Mesendoderm (in vitro differentiated cells): ENCODE results near the gene SSBP3.

Experiments used
- DNase-seq: peaks from one replicate; pipeline ENCODE4 v3.0.0; 2013
- H2AK5ac ChIP-seq: 2 replicates; pipeline ENCODE4 v1.6.1; 2013; ENCODE audit warnings: low read length, inconsistent platforms
- H2BK120ac ChIP-seq: 2 replicates; pipeline ENCODE4 v1.6.1; 2013; ENCODE audit warnings: low read depth, mild to moderate bottlenecking, low read length, moderate library complexity, mixed read lengths
- H2BK15ac ChIP-seq: replicated peaks from 2 replicates; pipeline ENCODE4 v1.6.1; 2013; ENCODE audit warnings: low read depth, mild to moderate bottlenecking, moderate library complexity
- H2BK5ac ChIP-seq: 2 replicates; pipeline ENCODE4 v1.6.1; 2013; ENCODE audit warnings: low read length, inconsistent platforms
- H3K18ac ChIP-seq: 2 replicates; pipeline ENCODE4 v1.6.1; 2013; ENCODE audit warnings: mild to moderate bottlenecking, low read length, mixed read lengths
- H3K23ac ChIP-seq: one replicate; pipeline ENCODE4 v1.6.1; 2013; ENCODE audit warnings: low read length
- H3K27ac ChIP-seq: 2 replicates; pipeline ENCODE4 v1.5.1; 2013; ENCODE audit warnings: low read depth, mild to moderate bottlenecking, inconsistent platforms, low read length, moderate library complexity
- H3K27me3 ChIP-seq: 2 replicates; pipeline ENCODE4 v1.6.1; 2013; ENCODE audit warnings: low read length, control low read depth, mild to moderate bottlenecking, inconsistent platforms; ENCODE audit not compliant: insufficient read depth, poor library complexity
- H3K36me3 ChIP-seq: 2 replicates; pipeline ENCODE4 v1.6.1; 2013; ENCODE audit warnings: low read length, inconsistent platforms; ENCODE audit not compliant: control insufficient read depth, insufficient read depth
- H3K4ac ChIP-seq: one replicate; pipeline ENCODE4 v1.6.1; 2013; ENCODE audit warnings: low read depth, mild to moderate bottlenecking, low read length, moderate library complexity
- H3K4me1 ChIP-seq: 2 replicates; pipeline ENCODE4 v1.6.1; 2013; ENCODE audit warnings: low read depth, low read length, inconsistent platforms; ENCODE audit not compliant: control insufficient read depth
- H3K4me2 ChIP-seq: 2 replicates; pipeline ENCODE4 v1.6.1; 2013; ENCODE audit warnings: low read length
- H3K4me3 ChIP-seq: 2 replicates; pipeline ENCODE4 v1.5.1; 2013; ENCODE audit warnings: mild to moderate bottlenecking, low read length
- H3K56ac ChIP-seq: one replicate; pipeline ENCODE4 v1.6.1; 2013; ENCODE audit warnings: low read length
- H3K79me1 ChIP-seq: 2 replicates; pipeline ENCODE4 v1.6.1; 2013; ENCODE audit warnings: low read length, inconsistent platforms
- H3K79me2 ChIP-seq: 2 replicates; pipeline ENCODE4 v1.6.1; 2013; ENCODE audit warnings: mild to moderate bottlenecking, low read length; ENCODE audit not compliant: control insufficient read depth, insufficient read depth
- H3K9ac ChIP-seq: 2 replicates; pipeline ENCODE4 v1.6.1; 2013; ENCODE audit warnings: low read length, inconsistent platforms
- H4K5ac ChIP-seq: one replicate; pipeline ENCODE4 v1.6.1; 2013; ENCODE audit warnings: low read length
- H4K8ac ChIP-seq: one replicate; pipeline ENCODE4 v1.6.1; 2013; ENCODE audit warnings: low read depth, mild to moderate bottlenecking, control low read depth, low read length, moderate library complexity
- WGBS: extraction: QIAGEN DNeasy Blood & Tissue Kit; methylation state at CpG from one replicate; pipeline ENCODE4 v1.1.7; 2013; ENCODE audit warnings: low lambda C conversion rate, missing lambda C conversion rate; ENCODE audit not compliant: insufficient coverage; ENCODE audit errors: extremely low coverage; 5-methylcytosine and 5-hydroxymethylcytosine counted together

Gene SSBP3

GRCh38 chr1:54271341-54271740 lies 134.9 kb downstream of the SSBP3 start:
- Histone ChIP-seq H3K27me3 (no peaks in the 10 kb centered on the region), H2BK120ac (no peak overlapping the region), H4K8ac (no peak overlapping the region), H3K18ac (no peak overlapping the region), H3K56ac (no peak overlapping the region), H3K23ac (no peak overlapping the region), H4K5ac (no peak overlapping the region), H3K79me1 (peaks cover 51% of the 10 kb centered on the region), H2AK5ac (no peak overlapping the region), H3K9ac (no peak overlapping the region), H3K4me2 (no peak overlapping the region), H2BK5ac (no peak overlapping the region), H3K27ac (no peak overlapping the region), H3K4ac (no peak overlapping the region), H3K4me1 (peaks cover 22% of the 10 kb centered on the region), H3K4me3 (no peak overlapping the region), H2BK15ac (no peak overlapping the region), H3K79me2 (peaks cover 55% of the 10 kb centered on the region), H3K36me3 (no peaks in the 10 kb centered on the region)
- DNase-seq: no peak
- WGBS: no CpG with 5 or more reads among the region's 10 CpGs

- Histone ChIP-seq H3K18ac (no peak overlapping the region), H3K79me2 (peaks cover 55% of the 10 kb centered on the region), H3K27me3 (no peaks in the 10 kb centered on the region), H3K23ac (no peak overlapping the region), H4K8ac (no peak overlapping the region), H3K9ac (no peak overlapping the region), H2AK5ac (no peak overlapping the region), H3K4ac (no peak overlapping the region), H4K5ac (no peak overlapping the region), H3K4me2 (no peak overlapping the region), H2BK120ac (no peak overlapping the region), H3K79me1 (peaks cover 52% of the 10 kb centered on the region), H3K27ac (no peak overlapping the region), H3K4me3 (no peak overlapping the region), H2BK15ac (no peak overlapping the region), H2BK5ac (no peak overlapping the region), H3K4me1 (peaks cover 22% of the 10 kb centered on the region), H3K56ac (no peak overlapping the region), H3K36me3 (no peaks in the 10 kb centered on the region)
- no CpG with 5 or more reads among the region's 7 CpGs for WGBS
- DNase-seq: no peak
Observed at GRCh38 chr1:54270543-54270942, 135.7 kb downstream of the SSBP3 start.

- Histone ChIP-seq H3K27me3 (no peaks in the 10 kb centered on the region), H2BK120ac (no peak overlapping the region), H4K5ac (no peak overlapping the region), H3K4me3 (no peak overlapping the region), H3K4me1 (peaks cover 12% of the 10 kb centered on the region), H2AK5ac (no peak overlapping the region), H3K36me3 (no peaks in the 10 kb centered on the region), H3K56ac (no peak overlapping the region), H3K4me2 (no peak overlapping the region), H3K9ac (no peak overlapping the region), H3K79me1 (peaks cover 60% of the 10 kb centered on the region), H3K23ac (no peak overlapping the region), H3K79me2 (peaks cover 55% of the 10 kb centered on the region), H2BK15ac (no peak overlapping the region), H4K8ac (no peak overlapping the region), H3K27ac (no peak overlapping the region), H3K18ac (no peak overlapping the region), H2BK5ac (no peak overlapping the region), H3K4ac (no peak overlapping the region)
- DNase-seq: no peak
- no CpG with 5 or more reads among the region's 9 CpGs for WGBS
Observed at GRCh38 chr1:54268762-54269297, 137.4 kb downstream of the SSBP3 start.

- Histone ChIP-seq H2AK5ac (no peak overlapping the region), H3K56ac (no peak overlapping the region), H3K4me1 (peaks cover 5% of the 10 kb centered on the region), H3K4me2 (no peak overlapping the region), H3K4ac (no peak overlapping the region), H3K18ac (no peak overlapping the region), H2BK15ac (no peak overlapping the region), H2BK120ac (no peak overlapping the region), H3K36me3 (no peaks in the 10 kb centered on the region), H4K8ac (no peak overlapping the region), H2BK5ac (no peak overlapping the region), H4K5ac (no peak overlapping the region), H3K9ac (no peak overlapping the region), H3K79me1 (peaks cover 62% of the 10 kb centered on the region), H3K23ac (no peak overlapping the region), H3K79me2 (peaks cover 52% of the 10 kb centered on the region), H3K4me3 (no peak overlapping the region), H3K27ac (no peak overlapping the region), H3K27me3 (no peaks in the 10 kb centered on the region)
- no peak for DNase-seq
- no CpG with 5 or more reads among the region's 17 CpGs for WGBS
Observed at GRCh38 chr1:54267815-54268761, 138.1 kb downstream of the SSBP3 start.

- no peak overlapping the region for H3K4me3 ChIP-seq
- H3K79me2 ChIP-seq: peaks cover 58% of the 10 kb centered on the region
- H3K4me1 ChIP-seq: no peaks in the 10 kb centered on the region
- no peak overlapping the region for H2BK5ac ChIP-seq
- no peak overlapping the region for H3K18ac ChIP-seq
- no CpG with 5 or more reads among the region's 5 CpGs for WGBS
- H3K56ac ChIP-seq: no peak overlapping the region
- H3K4me2 ChIP-seq: no peak overlapping the region
- H4K8ac ChIP-seq: no peak overlapping the region
- H2AK5ac ChIP-seq: no peak overlapping the region
- no peak overlapping the region for H3K4ac ChIP-seq
- no peak for DNase-seq
- no peak overlapping the region for H3K27ac ChIP-seq
- no peaks in the 10 kb centered on the region for H3K27me3 ChIP-seq
- H3K23ac ChIP-seq: no peak overlapping the region
- no peaks in the 10 kb centered on the region for H3K36me3 ChIP-seq
- peaks cover 72% of the 10 kb centered on the region for H3K79me1 ChIP-seq
- no peak overlapping the region for H2BK120ac ChIP-seq
- no peak overlapping the region for H2BK15ac ChIP-seq
- H3K9ac ChIP-seq: no peak overlapping the region
- H4K5ac ChIP-seq: no peak overlapping the region
Observed at GRCh38 chr1:54266908-54267307, 139.3 kb downstream of the SSBP3 start.
